DND-41 (cell line): Measurements from ENCODE around the gene TNN.

Source experiments
- EZH2 ChIP-seq: IDR thresholded peaks from 3 replicates; pipeline ENCODE4 v1.6.1; 2012; ENCODE audit warnings: borderline replicate concordance, low read depth, mild to moderate bottlenecking, moderate library complexity, low read length, inconsistent platforms; ENCODE audit not compliant: severe bottlenecking
- TF ChIP-seq, protein P1 (sequence below): IDR thresholded peaks from 2 replicates; pipeline ENCODE4 v1.5.1; 2012; ENCODE audit warnings: borderline replicate concordance, low read length, moderate library complexity, mild to moderate bottlenecking; ENCODE audit not compliant: poor library complexity, severe bottlenecking; ENCODE audit errors: extremely low read depth

DNA sequence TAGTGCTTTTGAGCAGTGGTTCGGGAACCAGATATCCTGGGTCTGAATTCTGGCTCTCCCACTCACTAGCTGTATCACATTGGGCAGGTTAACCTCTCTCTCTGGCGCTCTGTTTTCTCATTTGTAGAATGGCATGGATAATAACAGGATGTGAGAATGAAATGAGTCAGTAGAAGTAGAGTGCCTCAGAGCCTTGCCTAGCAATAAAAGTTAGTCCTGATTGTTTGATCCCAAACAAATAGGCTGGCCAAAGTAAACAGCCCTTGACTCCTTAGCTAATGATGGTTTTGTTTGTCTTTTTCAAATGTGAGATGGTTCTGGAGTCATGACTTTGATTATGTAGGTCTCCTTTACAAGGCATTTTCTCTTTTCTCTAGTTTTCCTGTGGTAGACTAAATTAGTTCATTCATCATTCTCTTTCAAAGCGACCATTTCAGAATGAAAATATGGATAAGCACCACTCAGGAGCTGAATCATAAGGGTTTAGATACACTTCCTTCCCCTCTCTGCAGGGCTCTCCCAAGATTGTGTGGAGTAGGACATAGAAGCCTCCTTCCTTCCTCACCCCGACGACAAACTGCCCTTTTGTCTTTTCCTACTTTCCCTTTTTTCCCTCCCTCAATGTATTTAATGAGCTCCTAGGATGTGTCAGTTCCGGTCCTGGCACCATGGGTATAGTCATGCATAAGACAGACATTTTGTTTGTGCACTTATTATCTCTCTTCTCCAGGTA, 101.8 kb downstream of the TNN start:
- TF ChIP-seq, protein P1, sequence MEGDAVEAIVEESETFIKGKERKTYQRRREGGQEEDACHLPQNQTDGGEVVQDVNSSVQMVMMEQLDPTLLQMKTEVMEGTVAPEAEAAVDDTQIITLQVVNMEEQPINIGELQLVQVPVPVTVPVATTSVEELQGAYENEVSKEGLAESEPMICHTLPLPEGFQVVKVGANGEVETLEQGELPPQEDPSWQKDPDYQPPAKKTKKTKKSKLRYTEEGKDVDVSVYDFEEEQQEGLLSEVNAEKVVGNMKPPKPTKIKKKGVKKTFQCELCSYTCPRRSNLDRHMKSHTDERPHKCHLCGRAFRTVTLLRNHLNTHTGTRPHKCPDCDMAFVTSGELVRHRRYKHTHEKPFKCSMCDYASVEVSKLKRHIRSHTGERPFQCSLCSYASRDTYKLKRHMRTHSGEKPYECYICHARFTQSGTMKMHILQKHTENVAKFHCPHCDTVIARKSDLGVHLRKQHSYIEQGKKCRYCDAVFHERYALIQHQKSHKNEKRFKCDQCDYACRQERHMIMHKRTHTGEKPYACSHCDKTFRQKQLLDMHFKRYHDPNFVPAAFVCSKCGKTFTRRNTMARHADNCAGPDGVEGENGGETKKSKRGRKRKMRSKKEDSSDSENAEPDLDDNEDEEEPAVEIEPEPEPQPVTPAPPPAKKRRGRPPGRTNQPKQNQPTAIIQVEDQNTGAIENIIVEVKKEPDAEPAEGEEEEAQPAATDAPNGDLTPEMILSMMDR: no peak
- TF ChIP-seq EZH2: no peak
